ENCODE measurements around the gene CDK5RAP1. TPM values are rescaled to one million over a fixed set of nuclear protein-coding genes. Genes with fewer than 3 reads are reported as not detected.
A peak's percentile ranks its signal among the peaks of the same experiment; 100 is the strongest.

CDK5RAP1 gene
- total RNA-seq, 1 donor from 2014 or later = 28.3 TPM

DNA sequence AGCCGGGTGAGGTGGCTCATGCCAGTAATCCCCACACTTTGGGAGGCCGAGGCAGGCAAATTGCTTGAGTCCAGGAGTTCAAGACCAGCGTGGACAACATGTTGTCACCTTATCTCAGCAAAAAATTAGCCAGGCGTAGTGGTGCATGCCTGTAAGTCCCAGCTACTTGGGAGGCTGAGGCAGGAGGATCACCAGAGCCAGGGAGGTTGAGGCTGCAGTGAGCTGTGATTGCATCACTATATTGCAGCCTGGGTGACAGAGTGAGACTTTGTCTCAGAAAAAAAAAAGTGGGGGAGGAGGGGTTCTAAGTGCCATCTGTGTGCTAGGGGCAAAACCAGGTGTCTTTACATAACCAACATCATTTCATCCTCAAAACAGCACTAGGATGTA lies 48.3 kb downstream of the CDK5RAP1 start:
- TF ChIP-seq, protein P1, sequence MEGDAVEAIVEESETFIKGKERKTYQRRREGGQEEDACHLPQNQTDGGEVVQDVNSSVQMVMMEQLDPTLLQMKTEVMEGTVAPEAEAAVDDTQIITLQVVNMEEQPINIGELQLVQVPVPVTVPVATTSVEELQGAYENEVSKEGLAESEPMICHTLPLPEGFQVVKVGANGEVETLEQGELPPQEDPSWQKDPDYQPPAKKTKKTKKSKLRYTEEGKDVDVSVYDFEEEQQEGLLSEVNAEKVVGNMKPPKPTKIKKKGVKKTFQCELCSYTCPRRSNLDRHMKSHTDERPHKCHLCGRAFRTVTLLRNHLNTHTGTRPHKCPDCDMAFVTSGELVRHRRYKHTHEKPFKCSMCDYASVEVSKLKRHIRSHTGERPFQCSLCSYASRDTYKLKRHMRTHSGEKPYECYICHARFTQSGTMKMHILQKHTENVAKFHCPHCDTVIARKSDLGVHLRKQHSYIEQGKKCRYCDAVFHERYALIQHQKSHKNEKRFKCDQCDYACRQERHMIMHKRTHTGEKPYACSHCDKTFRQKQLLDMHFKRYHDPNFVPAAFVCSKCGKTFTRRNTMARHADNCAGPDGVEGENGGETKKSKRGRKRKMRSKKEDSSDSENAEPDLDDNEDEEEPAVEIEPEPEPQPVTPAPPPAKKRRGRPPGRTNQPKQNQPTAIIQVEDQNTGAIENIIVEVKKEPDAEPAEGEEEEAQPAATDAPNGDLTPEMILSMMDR (IDR thresholded peaks at IDR 0.05) = no peak
- no peak overlapping the region for H3K27ac Mint-ChIP-seq (ENCODE audit: unreplicated experiment)
- H3K27me3 Mint-ChIP-seq (ENCODE audit: low read depth) = no peaks in the 10 kb centered on the region
- peaks cover 31% of the 10 kb centered on the region for H3K36me3 Mint-ChIP-seq (ENCODE audit: low read depth)
- H3K9me3 Mint-ChIP-seq (ENCODE audit: low read depth) = no peaks in the 10 kb centered on the region
- H3K4me1 Mint-ChIP-seq (ENCODE audit: low read depth) = peaks cover 12% of the 10 kb centered on the region
- no peak overlapping the region for H3K4me3 Mint-ChIP-seq (ENCODE audit: unreplicated experiment)
- DNase-seq (ENCODE audit: low spot score) = no peak

DNA sequence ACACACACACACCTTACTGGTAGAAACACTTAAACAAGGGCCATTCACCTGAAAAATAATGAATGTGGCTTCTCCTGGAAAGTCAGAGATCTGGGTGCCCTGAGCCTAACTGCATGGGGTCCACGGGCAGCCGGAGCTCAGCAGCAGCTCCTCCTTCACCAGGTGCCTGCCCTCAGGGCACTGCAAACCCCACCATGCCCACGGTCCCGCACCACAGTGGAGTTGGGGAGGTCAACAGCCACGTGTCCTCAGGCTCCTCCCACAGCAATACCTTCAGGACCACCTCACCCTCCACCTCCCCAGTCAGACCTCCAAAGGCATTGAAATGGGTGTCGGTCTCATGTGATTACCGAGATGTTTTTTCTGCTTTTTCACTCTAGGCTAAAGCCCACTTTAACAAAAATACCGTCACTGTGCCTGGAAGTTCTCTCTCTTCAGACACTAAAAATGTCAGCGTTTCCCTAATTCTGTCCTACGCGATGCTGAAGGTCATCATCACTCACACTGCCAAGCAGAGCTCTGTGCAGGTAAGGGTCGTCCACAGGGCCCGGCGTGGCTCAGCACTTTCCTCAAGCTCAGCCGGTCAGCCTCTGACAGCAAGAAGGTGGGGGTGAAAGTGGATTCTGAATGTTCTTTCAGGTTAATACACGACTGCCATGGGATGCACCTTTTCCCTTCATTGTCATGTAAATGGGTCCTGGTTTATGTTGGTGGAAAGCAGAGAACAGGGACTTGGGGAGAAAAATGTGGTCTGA lies 48.9 kb downstream of the CDK5RAP1 start:
- TF ChIP-seq, protein P1 (IDR thresholded peaks at IDR 0.05) = no peak
- Mint-ChIP-seq H3K4me3 (ENCODE audit: unreplicated experiment) (no peak overlapping the region), H3K36me3 (ENCODE audit: low read depth) (peaks cover 31% of the 10 kb centered on the region), H3K27me3 (ENCODE audit: low read depth) (no peaks in the 10 kb centered on the region), H3K27ac (ENCODE audit: unreplicated experiment) (no peak overlapping the region), H3K4me1 (ENCODE audit: low read depth) (peaks cover 12% of the 10 kb centered on the region), H3K9me3 (ENCODE audit: low read depth) (no peaks in the 10 kb centered on the region)
- no peak for DNase-seq (ENCODE audit: low spot score)

DNA sequence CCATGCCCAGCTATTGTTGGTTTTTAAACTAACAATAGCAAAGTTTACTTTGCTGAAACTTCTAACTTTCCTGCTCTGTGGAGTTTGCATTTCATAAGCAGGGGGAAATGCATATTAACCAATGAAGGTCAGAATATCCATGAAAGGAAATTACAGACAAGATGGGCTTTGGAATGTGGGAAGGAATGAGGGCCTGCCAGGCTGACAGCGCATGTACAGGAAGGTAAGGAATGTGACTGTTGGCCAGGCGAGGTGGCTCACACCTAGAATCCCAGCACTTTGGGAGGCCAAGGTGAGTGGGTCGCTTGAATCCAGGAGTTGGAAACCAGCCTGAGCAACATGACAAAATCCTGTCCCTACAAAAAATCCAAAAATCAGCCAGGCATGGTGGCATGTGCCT lies 49.6 kb downstream of the CDK5RAP1 start:
- H3K27ac Mint-ChIP-seq (ENCODE audit: unreplicated experiment) = no peak overlapping the region
- H3K27me3 Mint-ChIP-seq (ENCODE audit: low read depth) = no peaks in the 10 kb centered on the region

DNA sequence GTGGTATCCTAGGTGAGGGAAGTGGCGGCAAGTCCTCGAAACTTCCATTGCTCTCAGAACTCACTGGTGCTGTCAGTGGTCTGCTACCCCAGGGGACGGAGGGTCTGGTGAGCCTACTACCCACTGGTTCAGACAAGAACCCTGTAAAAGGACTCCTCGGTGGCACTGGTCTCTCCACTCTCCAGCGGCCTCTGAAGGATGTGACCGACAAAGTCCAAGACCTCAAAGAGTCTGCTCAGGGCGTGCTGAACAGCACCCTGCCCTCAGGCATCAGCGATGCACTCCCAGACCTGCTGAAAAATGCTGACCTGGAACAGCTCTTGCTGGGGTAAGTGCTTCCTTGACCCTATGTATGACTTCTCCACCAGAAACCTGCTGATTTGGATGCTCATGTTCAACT lies 51.8 kb downstream of the CDK5RAP1 start:
- no peak overlapping the region for H3K27ac Mint-ChIP-seq (ENCODE audit: unreplicated experiment)
- TF ChIP-seq, protein P1 (IDR thresholded peaks at IDR 0.05) = no peak
- no peaks in the 10 kb centered on the region for H3K9me3 Mint-ChIP-seq (ENCODE audit: low read depth)

More for the DNA sequence above, 49.6 kb downstream of the CDK5RAP1 start:
- Mint-ChIP-seq H3K4me3 (ENCODE audit: unreplicated experiment) (no peak overlapping the region), H3K9me3 (ENCODE audit: low read depth) (no peaks in the 10 kb centered on the region), H3K36me3 (ENCODE audit: low read depth) (peaks cover 31% of the 10 kb centered on the region), H3K4me1 (ENCODE audit: low read depth) (peaks cover 12% of the 10 kb centered on the region)
- TF ChIP-seq, protein P1 (IDR thresholded peaks at IDR 0.05) = no peak
- no peak for DNase-seq (ENCODE audit: low spot score)

DNA sequence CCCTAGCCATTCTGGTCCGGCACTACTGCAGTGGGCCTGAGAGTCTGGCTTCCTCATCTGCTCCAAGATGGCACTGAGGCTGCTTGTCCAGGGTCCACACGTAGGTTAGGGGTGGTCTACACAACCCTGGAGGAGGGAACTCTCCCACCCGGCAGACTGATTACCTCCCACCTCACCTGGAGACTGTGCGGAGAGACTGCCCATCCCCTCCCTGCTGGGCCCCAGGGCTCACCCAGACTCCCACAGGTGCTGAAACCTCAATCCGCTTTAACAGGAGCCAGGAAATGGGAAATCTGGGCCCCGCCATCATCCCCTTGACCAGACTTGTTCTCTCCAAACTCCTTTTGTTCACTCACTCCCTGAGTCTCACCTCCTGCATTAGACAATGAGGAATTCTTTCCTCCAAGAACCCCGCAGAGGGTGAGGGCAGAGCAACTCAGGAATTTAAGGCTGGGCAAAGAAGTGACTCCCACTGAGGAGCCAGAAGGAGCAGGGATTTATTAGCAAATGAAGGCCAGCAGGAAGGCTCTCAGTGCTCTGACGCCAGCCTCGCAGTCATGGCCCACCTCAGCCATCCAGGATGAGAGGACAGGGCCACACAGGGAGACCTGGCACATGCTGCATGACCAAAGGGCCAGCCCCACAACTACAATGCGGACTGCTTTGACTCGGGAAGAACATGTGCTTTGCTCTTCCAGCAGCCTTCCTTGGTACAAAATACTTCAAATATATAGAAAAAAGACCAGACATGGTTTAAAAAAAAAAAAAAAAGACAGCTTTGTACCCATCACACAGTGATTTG lies 53.0 kb downstream of the CDK5RAP1 start:
- TF ChIP-seq, protein P1 (IDR thresholded peaks at IDR 0.05) = no peak
- H3K4me3 Mint-ChIP-seq (ENCODE audit: unreplicated experiment) = no peak overlapping the region
- H3K36me3 Mint-ChIP-seq (ENCODE audit: low read depth) = peaks cover 19% of the 10 kb centered on the region
- no peak overlapping the region for H3K27ac Mint-ChIP-seq (ENCODE audit: unreplicated experiment)
- DNase-seq (ENCODE audit: low spot score) = peak; percentile 42
- no peaks in the 10 kb centered on the region for H3K27me3 Mint-ChIP-seq (ENCODE audit: low read depth)
- H3K9me3 Mint-ChIP-seq (ENCODE audit: low read depth) = no peaks in the 10 kb centered on the region
- H3K4me1 Mint-ChIP-seq (ENCODE audit: low read depth) = peaks cover 12% of the 10 kb centered on the region

More for the DNA sequence above, 51.8 kb downstream of the CDK5RAP1 start:
- Mint-ChIP-seq H3K36me3 (ENCODE audit: low read depth) (peaks cover 25% of the 10 kb centered on the region), H3K4me3 (ENCODE audit: unreplicated experiment) (no peak overlapping the region), H3K4me1 (ENCODE audit: low read depth) (peaks cover 12% of the 10 kb centered on the region), H3K27me3 (ENCODE audit: low read depth) (no peaks in the 10 kb centered on the region)
- DNase-seq (ENCODE audit: low spot score) = no peak

Data from chondrocyte (in vitro differentiated cells).